HL-60 (cell line): ENCODE results near the gene NCK2.

ENCODE experiments used
- DNase-seq, 2 experiments: peaks; one replicate each; pipeline ENCODE4 v3.0.0-alpha.2; 2010 to 2020; ENCODE audit warnings: low read depth in 1 of 2, low spot score in 1 of 2
- H3K27ac ChIP-seq: fragments of 250-450 bp; sonication (Bioruptor Pico); replicated peaks from 2 replicates; pipeline ENCODE4 v1.5.1; 2020; ENCODE audit warnings: mild to moderate bottlenecking, moderate library complexity
- H3K27me3 ChIP-seq: fragments of 250-450 bp; sonication (Bioruptor Pico); 2 replicates; pipeline ENCODE4 v1.5.1; 2021; ENCODE audit warnings: mild to moderate bottlenecking, moderate library complexity; ENCODE audit not compliant: insufficient read depth, poor library complexity, severe bottlenecking
- H3K4me3 ChIP-seq: replicated peaks from 2 replicates; pipeline ENCODE4 v1.5.1; 2011; ENCODE audit warnings: mild to moderate bottlenecking, control low read depth, low read length; ENCODE audit not compliant: insufficient read depth
- CTCF ChIP-seq: IDR thresholded peaks from one replicate; pipeline ENCODE4 v1.5.1; 2011; ENCODE audit warnings: low read length, control low read depth, inconsistent platforms; ENCODE audit not compliant: insufficient read depth
- GABPA ChIP-seq: IDR thresholded peaks from 2 replicates; pipeline ENCODE4 v1.6.1; 2012; ENCODE audit warnings: low read depth
- POLR2AphosphoS5 ChIP-seq: IDR thresholded peaks from 2 replicates; pipeline ENCODE4 v1.6.1; 2012; ENCODE audit warnings: low read depth
- REST ChIP-seq: IDR thresholded peaks from 2 replicates; pipeline ENCODE4 v1.6.1; 2012; ENCODE audit warnings: low read depth; ENCODE audit not compliant: insufficient replicate concordance
- SPI1 ChIP-seq: IDR thresholded peaks from 2 replicates; pipeline ENCODE4 v1.6.1; 2012; ENCODE audit warnings: low read depth, mild to moderate bottlenecking, borderline replicate concordance

The NCK2 gene

GRCh38 chr2:105757433-105757832, 12.7 kb downstream of the NCK2 start:
- no peak for DNase-seq
- no peaks in the 10 kb centered on the region for H3K27me3 ChIP-seq
- no peak overlapping the region for H3K27ac ChIP-seq
- TF ChIP-seq CTCF: no peak
- TF ChIP-seq POLR2AphosphoS5: no peak
- TF ChIP-seq REST: no peak
- TF ChIP-seq SPI1: no peak
- TF ChIP-seq GABPA: no peak
- H3K4me3 ChIP-seq: no peak overlapping the region

GRCh38 chr2:105760191-105760590, 15.5 kb downstream of the NCK2 start:
- Histone ChIP-seq H3K27ac (no peak overlapping the region), H3K4me3 (no peak overlapping the region), H3K27me3 (no peaks in the 10 kb centered on the region)
- DNase-seq: no peak
- no peak for TF ChIP-seq SPI1
- no peak for TF ChIP-seq GABPA
- no peak for TF ChIP-seq REST
- no peak for TF ChIP-seq CTCF
- TF ChIP-seq POLR2AphosphoS5: no peak

- DNase-seq: no peak
- Histone ChIP-seq H3K27me3 (no peaks in the 10 kb centered on the region), H3K4me3 (no peak overlapping the region), H3K27ac (no peak overlapping the region)
- TF ChIP-seq CTCF: no peak
- no peak for TF ChIP-seq REST
- no peak for TF ChIP-seq POLR2AphosphoS5
- TF ChIP-seq SPI1: no peak
- no peak for TF ChIP-seq GABPA
Observed at GRCh38 chr2:105760639-105761337, 16.1 kb downstream of the NCK2 start.
